ENCODE measurements around the gene CAMK2A. TPM values are rescaled to one million over a fixed set of nuclear protein-coding genes. Genes with fewer than 3 reads are reported as not detected.

Gene CAMK2A
- total and polyA plus RNA-seq, 2 donors (not counting 3 experiments of a cell fraction or from before 2014, with no cell fraction given) = not detected

- no peak overlapping the region for H2AFZ ChIP-seq (ENCODE audit: low read depth, low read length)
- H3K36me3 ChIP-seq (ENCODE audit: control insufficient read depth in 2 of 2, extremely low read depth in 1 of 2, insufficient read depth in 2 of 2, low read length in 2 of 2) = no peaks in the 10 kb centered on the region
- no peak overlapping the region for H3K4me3 ChIP-seq (replicated peaks in 1 of 3; ENCODE audit: insufficient read depth in 1 of 3, low read depth in 1 of 3, low read length in 3 of 3)
- DNase-seq (ENCODE audit: low read depth, low spot score) (no peak), FAIRE-seq (no peak)
- no peak overlapping the region for H3K27ac ChIP-seq (ENCODE audit: insufficient read depth, low read depth, low read length)
- no peaks in the 10 kb centered on the region for H3K9me1 ChIP-seq (replicated peaks; ENCODE audit: control insufficient read depth, extremely low read depth, insufficient read depth, low read length)
- H3K4me1 ChIP-seq (ENCODE audit: control insufficient read depth, extremely low read depth, insufficient read depth, low read length) = no peaks in the 10 kb centered on the region
- BruUV-seq (replicated peaks) = no TSS peak
- H4K20me1 ChIP-seq (replicated peaks; ENCODE audit: control insufficient read depth, extremely low read depth, insufficient read depth, low read length) = no peaks in the 10 kb centered on the region
- dilution Hi-C loops (cut with MboI; ENCODE audit: extremely low pct_ligation_motif_present, low sequenced_read_pairs) = no loop called here
- no peak overlapping the region for H3K9ac ChIP-seq (replicated peaks; ENCODE audit: extremely low read depth, insufficient read depth, low read length)
- intact Hi-C loops (cut with micrococcal nuclease) = no loop called here
- ChIA-PET CTCF (interaction anchor here (0.7 to 2.1 kb wide), 5 partner anchors 8 to 344 kb away, joined by 3 to 10 read pairs (median 4); no protein-coding TSS in a partner anchor), POLR2A (no interaction called here)
- TF ChIP-seq EZH2 (IDR thresholded peaks at IDR 0.05; ENCODE audit: borderline replicate concordance, low read depth, low read length, severe bottlenecking) = no peak
- TF ChIP-seq POLR2AphosphoS5 (IDR thresholded peaks at IDR 0.05; ENCODE audit: insufficient read depth, low read depth, low read length) = no peak
- H3K27me3 ChIP-seq (ENCODE audit: control insufficient read depth in 2 of 2, insufficient read depth in 2 of 2, low read length in 2 of 2) = peaks cover 31 to 35% of the 10 kb centered on the region in 2 experiments
- no peak overlapping the region for H3K4me2 ChIP-seq (ENCODE audit: insufficient read depth, low read length)
- no peaks in the 10 kb centered on the region for H3K79me2 ChIP-seq (ENCODE audit: control insufficient read depth, insufficient read depth, low read length)
- no peaks in the 10 kb centered on the region for H3K9me3 ChIP-seq (replicated peaks; ENCODE audit: control insufficient read depth, insufficient read depth, low read length)
Observed at GRCh38 chr5:150172556-150172955, 117.0 kb downstream of the CAMK2A start.

- POLR2A ChIA-PET = no interaction called here
Observed at GRCh38 chr5:150172145-150172544, 117.4 kb downstream of the CAMK2A start.

More at GRCh38 chr5:150172145-150172544, 117.4 kb downstream of the CAMK2A start:
- intact Hi-C loops (cut with micrococcal nuclease) (no loop called here), dilution Hi-C loops (cut with MboI; ENCODE audit: extremely low pct_ligation_motif_present, low sequenced_read_pairs) (no loop called here)
- H3K36me3 ChIP-seq (ENCODE audit: control insufficient read depth in 2 of 2, extremely low read depth in 1 of 2, insufficient read depth in 2 of 2, low read length in 2 of 2) = no peaks in the 10 kb centered on the region
- FAIRE-seq (no peak), DNase-seq (ENCODE audit: low read depth, low spot score) (no peak)
- BruUV-seq (replicated peaks) = no TSS peak
- peaks cover 35 to 39% of the 10 kb centered on the region in 2 experiments for H3K27me3 ChIP-seq (ENCODE audit: control insufficient read depth in 2 of 2, insufficient read depth in 2 of 2, low read length in 2 of 2)
- CTCF ChIA-PET = interaction anchor here (1.4 to 2.1 kb wide), 3 partner anchors 10 to 46 kb away, joined by 4 to 10 read pairs (median 6); no protein-coding TSS in a partner anchor
- H3K9me3 ChIP-seq (replicated peaks; ENCODE audit: control insufficient read depth, insufficient read depth, low read length) = no peaks in the 10 kb centered on the region
- no peak overlapping the region for H3K4me3 ChIP-seq (replicated peaks in 1 of 3; ENCODE audit: insufficient read depth in 1 of 3, low read depth in 1 of 3, low read length in 3 of 3)
- no peaks in the 10 kb centered on the region for H3K79me2 ChIP-seq (ENCODE audit: control insufficient read depth, insufficient read depth, low read length)
- H3K4me2 ChIP-seq (ENCODE audit: insufficient read depth, low read length) = no peak overlapping the region
- no peaks in the 10 kb centered on the region for H3K9me1 ChIP-seq (replicated peaks; ENCODE audit: control insufficient read depth, extremely low read depth, insufficient read depth, low read length)
- TF ChIP-seq POLR2A (IDR thresholded peaks at IDR 0.05; ENCODE audit: low read depth, low read length) (no peak), MAX (IDR thresholded peaks at IDR 0.05; ENCODE audit: insufficient read depth, insufficient read length) (no peak), GATA2 (IDR thresholded peaks at IDR 0.05; ENCODE audit: insufficient read depth, insufficient read length, low read depth, low read length) (no peak), CTCF (IDR thresholded peaks at IDR 0.05; ENCODE audit: extremely low read depth in 1 of 2, insufficient read depth in 1 of 2, low read depth in 1 of 2, low read length in 2 of 2) (no peak), POLR2AphosphoS5 (IDR thresholded peaks at IDR 0.05; ENCODE audit: insufficient read depth, low read depth, low read length) (no peak), JUN (IDR thresholded peaks at IDR 0.05; ENCODE audit: borderline replicate concordance, insufficient read depth, insufficient read length, low read depth) (no peak), EZH2 (IDR thresholded peaks at IDR 0.05; ENCODE audit: borderline replicate concordance, low read depth, low read length, severe bottlenecking) (no peak), MYC (IDR thresholded peaks at IDR 0.05; ENCODE audit: low read depth, low read length) (no peak), FOS (IDR thresholded peaks at IDR 0.05; ENCODE audit: borderline replicate concordance, insufficient read depth, low read length) (no peak)
- no peak overlapping the region for H3K27ac ChIP-seq (ENCODE audit: insufficient read depth, low read depth, low read length)
- no peaks in the 10 kb centered on the region for H4K20me1 ChIP-seq (replicated peaks; ENCODE audit: control insufficient read depth, extremely low read depth, insufficient read depth, low read length)
- H3K4me1 ChIP-seq (ENCODE audit: control insufficient read depth, extremely low read depth, insufficient read depth, low read length) = no peaks in the 10 kb centered on the region
- H2AFZ ChIP-seq (ENCODE audit: low read depth, low read length) = no peak overlapping the region
- H3K9ac ChIP-seq (replicated peaks; ENCODE audit: extremely low read depth, insufficient read depth, low read length) = no peak overlapping the region

Data from endothelial cell of umbilical vein (primary cell).